ENCODE measurements around the gene VTI1A.

- TF ChIP-seq CTCF (conservative IDR thresholded peaks at IDR 0.05 in 1 of 2, IDR thresholded peaks at IDR 0.05 in 1 of 2; ENCODE audit: extremely low read depth in 1 of 2, insufficient read depth in 1 of 2, low read depth in 1 of 2, low read length in 2 of 2) (no peak), EZH2 (IDR thresholded peaks at IDR 0.05; ENCODE audit: borderline replicate concordance, low read length) (no peak)
These were observed 404.7 kb downstream of the VTI1A start for GRCh38 chr10:112851588-112852211.
